OCI-LY1 (cell line): ENCODE data around the gene EYA2.

Source experiments
- H2AFZ ChIP-seq: fragments of 200-600 bp; sonication (generic), shearing (Covaris generic); 2 replicates; pipeline ENCODE4 v1.6.0; 2014; ENCODE audit warnings: antibody characterized with exemption, mild to moderate bottlenecking, low read length
- H3F3A ChIP-seq: fragments of 200-600 bp; sonication (generic), shearing (Covaris generic); 2 replicates; pipeline ENCODE4 v1.6.0; 2014; ENCODE audit warnings: mild to moderate bottlenecking, antibody characterized with exemption, low read length, moderate library complexity; ENCODE audit not compliant: insufficient read depth
- H3K27ac ChIP-seq: fragments of 200-600 bp; sonication (generic); 2 replicates; pipeline ENCODE4 v1.5.1; 2014; ENCODE audit warnings: low read length, mixed run types, mild to moderate bottlenecking, low read depth; ENCODE audit not compliant: poor library complexity, severe bottlenecking
- H3K27me3 ChIP-seq: fragments of 200-600 bp; sonication (generic); 2 replicates; pipeline ENCODE4 v1.6.0; 2014; ENCODE audit warnings: antibody characterized with exemption, mild to moderate bottlenecking, low read length, moderate library complexity; ENCODE audit not compliant: insufficient read depth
- H3K36me3 ChIP-seq: fragments of 200-600 bp; sonication (generic); 2 replicates; pipeline ENCODE4 v1.6.1; 2014; ENCODE audit warnings: mild to moderate bottlenecking, antibody characterized with exemption, low read length, moderate library complexity, mixed read lengths; ENCODE audit not compliant: insufficient read depth
- H3K4me1 ChIP-seq: fragments of 200-600 bp; sonication (generic); 2 replicates; pipeline ENCODE4 v1.5.1; 2014; ENCODE audit warnings: mild to moderate bottlenecking, low read length, moderate library complexity; ENCODE audit not compliant: insufficient read depth, severe bottlenecking
- H3K4me2 ChIP-seq: fragments of 200-600 bp; sonication (generic), shearing (Covaris generic); 2 replicates; pipeline ENCODE4 v1.6.1; 2014; ENCODE audit warnings: low read length
- H3K4me3 ChIP-seq: fragments of 200-600 bp; sonication (generic); 2 replicates; pipeline ENCODE4 v1.5.1; 2014; ENCODE audit warnings: low read length, low read depth, mild to moderate bottlenecking, mixed read lengths; ENCODE audit not compliant: poor library complexity, severe bottlenecking
- H3K79me2 ChIP-seq: fragments of 200-600 bp; shearing (Covaris generic); 2 replicates; pipeline ENCODE4 v1.6.1; 2016; ENCODE audit warnings: mixed run types, low read length, mixed read lengths; ENCODE audit not compliant: insufficient read depth
- H3K9ac ChIP-seq: fragments of 200-600 bp; sonication (generic), shearing (Covaris generic); 2 replicates; pipeline ENCODE4 v1.6.1; 2014; ENCODE audit warnings: mild to moderate bottlenecking, low read length, mixed read lengths
- H3K9me2 ChIP-seq: fragments of 200-600 bp; sonication (generic), shearing (Covaris generic); 2 replicates; pipeline ENCODE4 v1.6.1; 2014; ENCODE audit warnings: low read depth, mild to moderate bottlenecking, low read length, mixed read lengths
- H3K9me3 ChIP-seq: fragments of 200-600 bp; shearing (Covaris generic); 2 replicates; pipeline ENCODE4 v1.6.1; 2014; ENCODE audit warnings: low read length, mixed read lengths
- H4K20me1 ChIP-seq: fragments of 200-600 bp; sonication (generic), shearing (Covaris generic); 2 replicates; pipeline ENCODE4 v1.6.0; 2016; ENCODE audit warnings: mild to moderate bottlenecking, low read length; ENCODE audit not compliant: insufficient read depth
- CTCF ChIP-seq: fragments of 200-600 bp; sonication (generic), shearing (Covaris generic); IDR thresholded peaks from 2 replicates; pipeline ENCODE4 v1.5.1; 2017; ENCODE audit warnings: mild to moderate bottlenecking, antibody characterized with exemption, low read length, moderate library complexity, mixed read lengths
- EZH2 ChIP-seq: fragments of 200-600 bp; sonication (generic), shearing (Covaris generic); IDR thresholded peaks from 2 replicates; pipeline ENCODE4 v1.8.0; 2017; ENCODE audit warnings: borderline replicate concordance, mixed run types, mild to moderate bottlenecking, antibody characterized with exemption, low read length, moderate library complexity, mixed read lengths

EYA2 gene

GRCh38 chr20:47088335-47088734, 193.7 kb downstream of the EYA2 start:
- Histone ChIP-seq H3F3A (no peaks in the 10 kb centered on the region), H4K20me1 (no peaks in the 10 kb centered on the region), H3K9ac (no peak overlapping the region), H3K9me3 (no peaks in the 10 kb centered on the region), H3K4me3 (no peak overlapping the region), H3K36me3 (no peaks in the 10 kb centered on the region), H3K9me2 (no peaks in the 10 kb centered on the region), H3K27ac (no peak overlapping the region), H3K79me2 (no peaks in the 10 kb centered on the region), H3K4me2 (no peak overlapping the region), H3K4me1 (no peaks in the 10 kb centered on the region), H3K27me3 (no peaks in the 10 kb centered on the region), H2AFZ (no peak overlapping the region)
- no peak for TF ChIP-seq CTCF

GRCh38 chr20:47089151-47089550, 194.5 kb downstream of the EYA2 start:
- H3K4me3 ChIP-seq = no peak overlapping the region

GRCh38 chr20:47090835-47091234, 196.2 kb downstream of the EYA2 start:
- Histone ChIP-seq H2AFZ (no peak overlapping the region; the same call in 1 of the 2 replicates), H3K9me3 (no peaks in the 10 kb centered on the region), H3K4me3 (no peak overlapping the region), H3K4me2 (no peak overlapping the region), H4K20me1 (no peaks in the 10 kb centered on the region), H3F3A (no peaks in the 10 kb centered on the region), H3K9ac (no peak overlapping the region), H3K4me1 (no peaks in the 10 kb centered on the region), H3K36me3 (no peaks in the 10 kb centered on the region), H3K27me3 (no peaks in the 10 kb centered on the region), H3K27ac (no peak overlapping the region), H3K79me2 (no peaks in the 10 kb centered on the region), H3K9me2 (no peaks in the 10 kb centered on the region)
- TF ChIP-seq CTCF (no peak), EZH2 (no peak)

More at GRCh38 chr20:47089151-47089550, 194.5 kb downstream of the EYA2 start:
- no peaks in the 10 kb centered on the region for H3K79me2 ChIP-seq
- H3K36me3 ChIP-seq = no peaks in the 10 kb centered on the region
- H3K9me3 ChIP-seq = no peaks in the 10 kb centered on the region
- TF ChIP-seq EZH2 (no peak), CTCF (no peak)
- no peaks in the 10 kb centered on the region for H3K9me2 ChIP-seq
- no peaks in the 10 kb centered on the region for H4K20me1 ChIP-seq
- no peak overlapping the region for H3K4me2 ChIP-seq
- H2AFZ ChIP-seq = no peak overlapping the region
- H3F3A ChIP-seq = no peaks in the 10 kb centered on the region
- H3K9ac ChIP-seq = no peak overlapping the region
- no peak overlapping the region for H3K27ac ChIP-seq
- no peaks in the 10 kb centered on the region for H3K4me1 ChIP-seq
- no peaks in the 10 kb centered on the region for H3K27me3 ChIP-seq
